Measurements from ENCODE around the gene SLC6A6.

- no peak for TF ChIP-seq CTCF (optimal IDR thresholded peaks at IDR 0.05 in 1 of 3, IDR thresholded peaks at IDR 0.05 in 1 of 3, conservative IDR thresholded peaks at IDR 0.05 in 1 of 3; ENCODE audit: extremely low read depth in 1 of 3, insufficient read depth in 2 of 3, low read length in 3 of 3)
- no peak for TF ChIP-seq EZH2 (IDR thresholded peaks at IDR 0.05; ENCODE audit: low read length)
Measured at GRCh38 chr3:14422016-14422963, 19.9 kb downstream of the SLC6A6 start.
